Activated naive CD4-positive, alpha-beta T cell treated with anti-CD3 and anti-CD28 coated beads, Interleukin-2, amount 10 ng/mL, durations not matched to agents 7 days and 5 days (primary cell): Measurements from ENCODE around the gene ASCC3.

Experiments used
- CTCF ChIA-PET: fragments of 350-600 bp; sonication (Branson Sonifier 250); formaldehyde crosslinking; loops from one replicate; lab custom pipeline; 2021; ENCODE audit warnings: antibody characterized with exemption; lab: Charles Lee
- DNase-seq: peaks from one replicate; pipeline ENCODE4 v3.0.0-alpha.2; 2020
- H3K27ac Mint-ChIP-seq: one replicate; pipeline ENCODE4 v1.8.0; 2021; ENCODE audit warnings: mild to moderate bottlenecking, moderate library complexity, mixed read lengths
- H3K27me3 Mint-ChIP-seq: one replicate; pipeline ENCODE4 v1.8.0; 2021; ENCODE audit warnings: mild to moderate bottlenecking, mixed read lengths
- H3K36me3 Mint-ChIP-seq: one replicate; pipeline ENCODE4 v1.8.0; 2021; ENCODE audit warnings: mixed read lengths
- H3K4me1 Mint-ChIP-seq: one replicate; pipeline ENCODE4 v1.8.0; 2021; ENCODE audit warnings: mixed read lengths
- H3K4me3 Mint-ChIP-seq: one replicate; pipeline ENCODE4 v1.8.0; 2021; ENCODE audit warnings: mild to moderate bottlenecking, moderate library complexity, mixed read lengths
- H3K9me3 Mint-ChIP-seq: one replicate; pipeline ENCODE4 v1.8.0; 2021; ENCODE audit warnings: mixed read lengths

The ASCC3 gene

GRCh38 chr6:100503043-100503705 is 378.0 kb downstream of the ASCC3 start:
- Mint-ChIP-seq H3K4me1 (no peaks in the 10 kb centered on the region), H3K4me3 (no peak overlapping the region), H3K36me3 (no peaks in the 10 kb centered on the region), H3K9me3 (no peaks in the 10 kb centered on the region), H3K27me3 (no peaks in the 10 kb centered on the region), H3K27ac (no peak overlapping the region)
- no peak for DNase-seq
- CTCF ChIA-PET: interaction anchor here (0.7 kb wide), 1 partner anchor 1016 kb away, joined by 3 read pairs; no protein-coding TSS in a partner anchor

GRCh38 chr6:100493206-100493888 is 387.8 kb downstream of the ASCC3 start:
- Mint-ChIP-seq H3K4me3 (no peak overlapping the region), H3K36me3 (no peaks in the 10 kb centered on the region), H3K4me1 (no peaks in the 10 kb centered on the region), H3K9me3 (no peaks in the 10 kb centered on the region), H3K27ac (no peak overlapping the region), H3K27me3 (peaks cover 13% of the 10 kb centered on the region)
- CTCF ChIA-PET: no interaction called here
- DNase-seq: no peak

GRCh38 chr6:100491952-100492670 is 389.0 kb downstream of the ASCC3 start:
- no peaks in the 10 kb centered on the region for H3K36me3 Mint-ChIP-seq
- H3K27me3 Mint-ChIP-seq: peaks cover 18% of the 10 kb centered on the region
- no peak for DNase-seq
- CTCF ChIA-PET: no interaction called here
- H3K27ac Mint-ChIP-seq: no peak overlapping the region
- H3K4me3 Mint-ChIP-seq: no peak overlapping the region
- no peaks in the 10 kb centered on the region for H3K4me1 Mint-ChIP-seq
- no peaks in the 10 kb centered on the region for H3K9me3 Mint-ChIP-seq

GRCh38 chr6:100490065-100490464 is 391.1 kb downstream of the ASCC3 start:
- CTCF ChIA-PET: no interaction called here
- no peaks in the 10 kb centered on the region for H3K4me1 Mint-ChIP-seq
- no peaks in the 10 kb centered on the region for H3K36me3 Mint-ChIP-seq
- no peak overlapping the region for H3K4me3 Mint-ChIP-seq
- no peak for DNase-seq
- H3K27ac Mint-ChIP-seq: no peak overlapping the region
- no peaks in the 10 kb centered on the region for H3K9me3 Mint-ChIP-seq
- H3K27me3 Mint-ChIP-seq: peaks cover 22% of the 10 kb centered on the region

- H3K36me3 Mint-ChIP-seq: no peaks in the 10 kb centered on the region
- no peak overlapping the region for H3K27ac Mint-ChIP-seq
- no peak for DNase-seq
- peaks cover 27% of the 10 kb centered on the region for H3K27me3 Mint-ChIP-seq
- CTCF ChIA-PET: no interaction called here
- no peak overlapping the region for H3K4me3 Mint-ChIP-seq
- H3K4me1 Mint-ChIP-seq: no peaks in the 10 kb centered on the region
- H3K9me3 Mint-ChIP-seq: no peaks in the 10 kb centered on the region
Measured at GRCh38 chr6:100488244-100488643, 392.9 kb downstream of the ASCC3 start.

- H3K4me3 Mint-ChIP-seq: no peak overlapping the region
- no peaks in the 10 kb centered on the region for H3K9me3 Mint-ChIP-seq
Measured at GRCh38 chr6:100487638-100488037, 393.5 kb downstream of the ASCC3 start.

GRCh38 chr6:100485268-100485667 is 395.9 kb downstream of the ASCC3 start:
- Mint-ChIP-seq H3K4me1 (no peaks in the 10 kb centered on the region), H3K9me3 (no peaks in the 10 kb centered on the region), H3K27ac (no peak overlapping the region), H3K27me3 (peaks cover 20% of the 10 kb centered on the region), H3K4me3 (no peak overlapping the region), H3K36me3 (no peaks in the 10 kb centered on the region)
- CTCF ChIA-PET: no interaction called here
- no peak for DNase-seq

More at GRCh38 chr6:100487638-100488037, 393.5 kb downstream of the ASCC3 start:
- Mint-ChIP-seq H3K36me3 (no peaks in the 10 kb centered on the region), H3K4me1 (no peaks in the 10 kb centered on the region), H3K27me3 (peaks cover 27% of the 10 kb centered on the region), H3K27ac (no peak overlapping the region)
- CTCF ChIA-PET: no interaction called here
- DNase-seq: no peak

- H3K4me3 Mint-ChIP-seq: no peak overlapping the region
Measured at GRCh38 chr6:100484474-100484873, 396.7 kb downstream of the ASCC3 start.

GRCh38 chr6:100482698-100483097 is 398.4 kb downstream of the ASCC3 start:
- Mint-ChIP-seq H3K27ac (no peak overlapping the region), H3K9me3 (no peaks in the 10 kb centered on the region), H3K27me3 (peaks cover 17% of the 10 kb centered on the region), H3K4me1 (no peaks in the 10 kb centered on the region), H3K36me3 (no peaks in the 10 kb centered on the region), H3K4me3 (no peak overlapping the region)
- CTCF ChIA-PET: no interaction called here
- no peak for DNase-seq

More at GRCh38 chr6:100484474-100484873, 396.7 kb downstream of the ASCC3 start:
- Mint-ChIP-seq H3K27ac (no peak overlapping the region), H3K4me1 (no peaks in the 10 kb centered on the region), H3K36me3 (no peaks in the 10 kb centered on the region), H3K27me3 (peaks cover 20% of the 10 kb centered on the region), H3K9me3 (no peaks in the 10 kb centered on the region)
- no peak for DNase-seq
- CTCF ChIA-PET: no interaction called here

GRCh38 chr6:100479179-100480035 is 401.7 kb downstream of the ASCC3 start:
- H3K4me3 Mint-ChIP-seq: no peak overlapping the region
- H3K9me3 Mint-ChIP-seq: no peaks in the 10 kb centered on the region
- no peaks in the 10 kb centered on the region for H3K4me1 Mint-ChIP-seq
- no peaks in the 10 kb centered on the region for H3K36me3 Mint-ChIP-seq
- no peak overlapping the region for H3K27ac Mint-ChIP-seq
- H3K27me3 Mint-ChIP-seq: peaks cover 16% of the 10 kb centered on the region
- DNase-seq: no peak
- CTCF ChIA-PET: interaction anchor here (0.6 to 1.5 kb wide), 2 partner anchors 308 to 611 kb away, joined by 4 to 6 read pairs; no protein-coding TSS in a partner anchor

GRCh38 chr6:100475554-100476320 is 405.4 kb downstream of the ASCC3 start:
- CTCF ChIA-PET: no interaction called here
- no peak overlapping the region for H3K4me3 Mint-ChIP-seq

GRCh38 chr6:100473182-100473581 is 407.9 kb downstream of the ASCC3 start:
- Mint-ChIP-seq H3K4me1 (no peaks in the 10 kb centered on the region), H3K27me3 (peaks cover 42% of the 10 kb centered on the region), H3K9me3 (no peaks in the 10 kb centered on the region), H3K4me3 (no peak overlapping the region), H3K36me3 (peaks cover 1% of the 10 kb centered on the region), H3K27ac (no peak overlapping the region)
- CTCF ChIA-PET: no interaction called here
- no peak for DNase-seq

More at GRCh38 chr6:100475554-100476320, 405.4 kb downstream of the ASCC3 start:
- no peaks in the 10 kb centered on the region for H3K9me3 Mint-ChIP-seq
- no peaks in the 10 kb centered on the region for H3K36me3 Mint-ChIP-seq
- H3K27me3 Mint-ChIP-seq: peaks cover 23% of the 10 kb centered on the region
- no peak for DNase-seq
- no peaks in the 10 kb centered on the region for H3K4me1 Mint-ChIP-seq
- H3K27ac Mint-ChIP-seq: no peak overlapping the region

- Mint-ChIP-seq H3K4me1 (no peaks in the 10 kb centered on the region), H3K9me3 (peaks cover 3% of the 10 kb centered on the region), H3K36me3 (peaks cover 4% of the 10 kb centered on the region), H3K27me3 (peaks cover 47% of the 10 kb centered on the region), H3K4me3 (no peak overlapping the region), H3K27ac (no peak overlapping the region)
- DNase-seq: no peak
- CTCF ChIA-PET: no interaction called here
Measured at GRCh38 chr6:100472674-100473073, 408.5 kb downstream of the ASCC3 start.
